Measurements from ENCODE around the gene DPP6. TPM values are rescaled to one million over a fixed set of nuclear protein-coding genes. Genes with fewer than 3 reads are reported as not detected.

Gene DPP6
- total and polyA plus RNA-seq, 9 of the 15 experiments (the other 6 are each of a cell fraction or from before 2014, with no cell fraction given), result not detected

DNA sequence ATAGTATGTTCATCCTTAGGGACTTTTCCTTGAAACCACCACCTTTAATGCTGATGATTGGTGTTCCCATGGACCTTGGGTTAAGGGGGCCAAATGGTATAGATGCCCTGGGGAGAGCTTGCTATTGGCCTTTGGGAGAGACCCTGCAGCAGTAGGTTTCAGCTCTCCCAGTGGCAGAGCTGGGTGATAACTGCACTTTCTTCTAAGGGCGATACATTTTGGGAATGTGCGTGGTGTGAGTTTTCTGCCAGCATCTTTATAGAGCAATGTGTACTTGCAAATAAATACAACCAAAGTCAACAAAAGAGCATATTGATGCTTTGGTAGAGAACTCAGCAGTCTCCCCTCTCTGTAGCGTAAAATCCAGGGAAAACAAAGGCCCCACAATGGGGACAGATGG, 546.7 kb downstream of the DPP6 start:
- Histone ChIP-seq H3K4me2 (ENCODE audit: insufficient read depth, low read length) (no peak overlapping the region), H4K20me1 (replicated peaks; ENCODE audit: control insufficient read depth, insufficient read depth, low read length) (no peaks in the 10 kb centered on the region), H3K9me1 (ENCODE audit: control insufficient read depth, insufficient read depth, low read length) (no peaks in the 10 kb centered on the region), H3K27ac (ENCODE audit: extremely low read depth, low read depth, low read length) (no peak overlapping the region), H3K36me3 (ENCODE audit: control insufficient read depth, insufficient read depth, low read length) (no peaks in the 10 kb centered on the region), H2AFZ (ENCODE audit: low read depth, low read length) (no peak overlapping the region), H3K9me3 (replicated peaks; ENCODE audit: control insufficient read depth, insufficient read depth, low read depth, low read length) (no peaks in the 10 kb centered on the region), H3K4me1 (replicated peaks in 1 of 2; ENCODE audit: control insufficient read depth in 2 of 2, insufficient read depth in 2 of 2, low read length in 2 of 2) (no peaks in the 10 kb centered on the region), H3K79me2 (ENCODE audit: control insufficient read depth, insufficient read depth, low read length) (no peaks in the 10 kb centered on the region), H3K27me3 (ENCODE audit: control insufficient read depth in 2 of 2, insufficient read depth in 2 of 2, low read length in 2 of 2) (peaks cover 31 to 33% of the 10 kb centered on the region in 2 experiments), H3K4me3 (no peak overlapping the region), H3K9ac (ENCODE audit: insufficient read depth in 1 of 2, low read depth in 2 of 2, low read length in 2 of 2) (no peak overlapping the region)
- no peak for DNase-seq (ENCODE audit: extremely low read depth in 1 of 4, low spot score in 3 of 4)
- no TSS peak for BruUV-seq (replicated peaks)
- intact Hi-C loops (cut with micrococcal nuclease) (loop anchor here (1.0 kb wide), 1 partner anchor 10 kb away; no protein-coding TSS in a partner anchor), in situ Hi-C loops (cut with MboI) (no loop called here)
- TF ChIP-seq NR2C1 (IDR thresholded peaks at IDR 0.05) (no peak), NR2C1 (tag; IDR thresholded peaks at IDR 0.05) (no peak), ZNF561 (CRISPR knock-in tag; conservative IDR thresholded peaks at IDR 0.05) (no peak), SIX5 (IDR thresholded peaks at IDR 0.05; ENCODE audit: borderline replicate concordance in 1 of 2, insufficient read depth in 1 of 2, low read depth in 1 of 2, low read length in 2 of 2) (no peak), ZFP1 (CRISPR knock-in tag; IDR thresholded peaks at IDR 0.05) (no peak)
- TF ChIP-seq, protein P1, sequence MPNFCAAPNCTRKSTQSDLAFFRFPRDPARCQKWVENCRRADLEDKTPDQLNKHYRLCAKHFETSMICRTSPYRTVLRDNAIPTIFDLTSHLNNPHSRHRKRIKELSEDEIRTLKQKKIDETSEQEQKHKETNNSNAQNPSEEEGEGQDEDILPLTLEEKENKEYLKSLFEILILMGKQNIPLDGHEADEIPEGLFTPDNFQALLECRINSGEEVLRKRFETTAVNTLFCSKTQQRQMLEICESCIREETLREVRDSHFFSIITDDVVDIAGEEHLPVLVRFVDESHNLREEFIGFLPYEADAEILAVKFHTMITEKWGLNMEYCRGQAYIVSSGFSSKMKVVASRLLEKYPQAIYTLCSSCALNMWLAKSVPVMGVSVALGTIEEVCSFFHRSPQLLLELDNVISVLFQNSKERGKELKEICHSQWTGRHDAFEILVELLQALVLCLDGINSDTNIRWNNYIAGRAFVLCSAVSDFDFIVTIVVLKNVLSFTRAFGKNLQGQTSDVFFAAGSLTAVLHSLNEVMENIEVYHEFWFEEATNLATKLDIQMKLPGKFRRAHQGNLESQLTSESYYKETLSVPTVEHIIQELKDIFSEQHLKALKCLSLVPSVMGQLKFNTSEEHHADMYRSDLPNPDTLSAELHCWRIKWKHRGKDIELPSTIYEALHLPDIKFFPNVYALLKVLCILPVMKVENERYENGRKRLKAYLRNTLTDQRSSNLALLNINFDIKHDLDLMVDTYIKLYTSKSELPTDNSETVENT (CRISPR knock-in tag; IDR thresholded peaks at IDR 0.05), result no peak
- POLR2A ChIA-PET, result no interaction called here
- no peak for FAIRE-seq
- WGBS (ENCODE audit: insufficient coverage, low coverage, missing lambda C conversion rate), result 0% methylated on average over 3 of the region's 3 CpGs
- CTCF ChIA-PET (ENCODE audit: low intra/inter-chr PET ratio), result no interaction called here
- ATAC-seq, result no peak
